Measurements from ENCODE around the gene ADGRL1. TPM values are rescaled to one million over a fixed set of nuclear protein-coding genes. Genes with fewer than 3 reads are reported as not detected.

The ADGRL1 gene
- total and polyA plus RNA-seq, 2 of the 8 experiments (the other 6 are each of a cell fraction or from before 2014, with no cell fraction given) = 95.6 to 112 TPM

DNA sequence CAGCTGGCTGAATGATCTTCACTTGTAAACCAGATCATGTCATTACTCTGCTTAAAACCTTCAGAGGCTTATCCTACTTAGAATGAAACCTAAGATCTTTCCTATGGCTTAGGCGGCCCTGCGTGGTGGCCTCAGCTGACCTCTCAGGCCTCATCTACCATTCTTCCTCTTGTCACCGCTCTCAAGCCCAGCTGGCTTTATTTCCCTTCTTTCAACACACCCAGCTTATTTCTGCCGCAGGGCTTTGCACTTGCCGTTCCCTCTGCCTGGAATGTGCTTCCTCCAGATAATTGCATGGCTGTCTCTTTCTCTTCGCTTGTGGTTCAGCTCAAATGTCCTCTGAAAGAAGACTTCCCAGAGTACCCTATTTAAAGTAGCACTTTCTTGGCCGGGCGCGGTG, 66.0 kb downstream of the ADGRL1 start (continued):
- TF ChIP-seq, protein P1, sequence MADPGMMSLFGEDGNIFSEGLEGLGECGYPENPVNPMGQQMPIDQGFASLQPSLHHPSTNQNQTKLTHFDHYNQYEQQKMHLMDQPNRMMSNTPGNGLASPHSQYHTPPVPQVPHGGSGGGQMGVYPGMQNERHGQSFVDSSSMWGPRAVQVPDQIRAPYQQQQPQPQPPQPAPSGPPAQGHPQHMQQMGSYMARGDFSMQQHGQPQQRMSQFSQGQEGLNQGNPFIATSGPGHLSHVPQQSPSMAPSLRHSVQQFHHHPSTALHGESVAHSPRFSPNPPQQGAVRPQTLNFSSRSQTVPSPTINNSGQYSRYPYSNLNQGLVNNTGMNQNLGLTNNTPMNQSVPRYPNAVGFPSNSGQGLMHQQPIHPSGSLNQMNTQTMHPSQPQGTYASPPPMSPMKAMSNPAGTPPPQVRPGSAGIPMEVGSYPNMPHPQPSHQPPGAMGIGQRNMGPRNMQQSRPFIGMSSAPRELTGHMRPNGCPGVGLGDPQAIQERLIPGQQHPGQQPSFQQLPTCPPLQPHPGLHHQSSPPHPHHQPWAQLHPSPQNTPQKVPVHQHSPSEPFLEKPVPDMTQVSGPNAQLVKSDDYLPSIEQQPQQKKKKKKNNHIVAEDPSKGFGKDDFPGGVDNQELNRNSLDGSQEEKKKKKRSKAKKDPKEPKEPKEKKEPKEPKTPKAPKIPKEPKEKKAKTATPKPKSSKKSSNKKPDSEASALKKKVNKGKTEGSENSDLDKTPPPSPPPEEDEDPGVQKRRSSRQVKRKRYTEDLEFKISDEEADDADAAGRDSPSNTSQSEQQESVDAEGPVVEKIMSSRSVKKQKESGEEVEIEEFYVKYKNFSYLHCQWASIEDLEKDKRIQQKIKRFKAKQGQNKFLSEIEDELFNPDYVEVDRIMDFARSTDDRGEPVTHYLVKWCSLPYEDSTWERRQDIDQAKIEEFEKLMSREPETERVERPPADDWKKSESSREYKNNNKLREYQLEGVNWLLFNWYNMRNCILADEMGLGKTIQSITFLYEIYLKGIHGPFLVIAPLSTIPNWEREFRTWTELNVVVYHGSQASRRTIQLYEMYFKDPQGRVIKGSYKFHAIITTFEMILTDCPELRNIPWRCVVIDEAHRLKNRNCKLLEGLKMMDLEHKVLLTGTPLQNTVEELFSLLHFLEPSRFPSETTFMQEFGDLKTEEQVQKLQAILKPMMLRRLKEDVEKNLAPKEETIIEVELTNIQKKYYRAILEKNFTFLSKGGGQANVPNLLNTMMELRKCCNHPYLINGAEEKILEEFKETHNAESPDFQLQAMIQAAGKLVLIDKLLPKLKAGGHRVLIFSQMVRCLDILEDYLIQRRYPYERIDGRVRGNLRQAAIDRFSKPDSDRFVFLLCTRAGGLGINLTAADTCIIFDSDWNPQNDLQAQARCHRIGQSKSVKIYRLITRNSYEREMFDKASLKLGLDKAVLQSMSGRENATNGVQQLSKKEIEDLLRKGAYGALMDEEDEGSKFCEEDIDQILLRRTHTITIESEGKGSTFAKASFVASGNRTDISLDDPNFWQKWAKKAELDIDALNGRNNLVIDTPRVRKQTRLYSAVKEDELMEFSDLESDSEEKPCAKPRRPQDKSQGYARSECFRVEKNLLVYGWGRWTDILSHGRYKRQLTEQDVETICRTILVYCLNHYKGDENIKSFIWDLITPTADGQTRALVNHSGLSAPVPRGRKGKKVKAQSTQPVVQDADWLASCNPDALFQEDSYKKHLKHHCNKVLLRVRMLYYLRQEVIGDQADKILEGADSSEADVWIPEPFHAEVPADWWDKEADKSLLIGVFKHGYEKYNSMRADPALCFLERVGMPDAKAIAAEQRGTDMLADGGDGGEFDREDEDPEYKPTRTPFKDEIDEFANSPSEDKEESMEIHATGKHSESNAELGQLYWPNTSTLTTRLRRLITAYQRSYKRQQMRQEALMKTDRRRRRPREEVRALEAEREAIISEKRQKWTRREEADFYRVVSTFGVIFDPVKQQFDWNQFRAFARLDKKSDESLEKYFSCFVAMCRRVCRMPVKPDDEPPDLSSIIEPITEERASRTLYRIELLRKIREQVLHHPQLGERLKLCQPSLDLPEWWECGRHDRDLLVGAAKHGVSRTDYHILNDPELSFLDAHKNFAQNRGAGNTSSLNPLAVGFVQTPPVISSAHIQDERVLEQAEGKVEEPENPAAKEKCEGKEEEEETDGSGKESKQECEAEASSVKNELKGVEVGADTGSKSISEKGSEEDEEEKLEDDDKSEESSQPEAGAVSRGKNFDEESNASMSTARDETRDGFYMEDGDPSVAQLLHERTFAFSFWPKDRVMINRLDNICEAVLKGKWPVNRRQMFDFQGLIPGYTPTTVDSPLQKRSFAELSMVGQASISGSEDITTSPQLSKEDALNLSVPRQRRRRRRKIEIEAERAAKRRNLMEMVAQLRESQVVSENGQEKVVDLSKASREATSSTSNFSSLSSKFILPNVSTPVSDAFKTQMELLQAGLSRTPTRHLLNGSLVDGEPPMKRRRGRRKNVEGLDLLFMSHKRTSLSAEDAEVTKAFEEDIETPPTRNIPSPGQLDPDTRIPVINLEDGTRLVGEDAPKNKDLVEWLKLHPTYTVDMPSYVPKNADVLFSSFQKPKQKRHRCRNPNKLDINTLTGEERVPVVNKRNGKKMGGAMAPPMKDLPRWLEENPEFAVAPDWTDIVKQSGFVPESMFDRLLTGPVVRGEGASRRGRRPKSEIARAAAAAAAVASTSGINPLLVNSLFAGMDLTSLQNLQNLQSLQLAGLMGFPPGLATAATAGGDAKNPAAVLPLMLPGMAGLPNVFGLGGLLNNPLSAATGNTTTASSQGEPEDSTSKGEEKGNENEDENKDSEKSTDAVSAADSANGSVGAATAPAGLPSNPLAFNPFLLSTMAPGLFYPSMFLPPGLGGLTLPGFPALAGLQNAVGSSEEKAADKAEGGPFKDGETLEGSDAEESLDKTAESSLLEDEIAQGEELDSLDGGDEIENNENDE (IDR thresholded peaks at IDR 0.05; ENCODE audit: insufficient replicate concordance, low read length) = no peak
- no peak for TF ChIP-seq POLR2A (IDR thresholded peaks at IDR 0.05; ENCODE audit: control extremely low read depth in 1 of 2, low read depth in 2 of 2, low read length in 2 of 2)
- no peak for TF ChIP-seq GTF2F1 (IDR thresholded peaks at IDR 0.05; ENCODE audit: borderline replicate concordance, low read depth, low read length)
- TF ChIP-seq SUZ12 (IDR thresholded peaks at IDR 0.05; ENCODE audit: low read length) = no peak
- no peak for TF ChIP-seq HDAC6 (IDR thresholded peaks at IDR 0.05; ENCODE audit: low read depth, low read length)
- TF ChIP-seq SAP30 (IDR thresholded peaks at IDR 0.05; ENCODE audit: insufficient read depth, insufficient replicate concordance, low read length) = no peak
- TF ChIP-seq POU5F1 (IDR thresholded peaks at IDR 0.05; ENCODE audit: low read depth, low read length) = no peak
- no peak for TF ChIP-seq RBBP5 (IDR thresholded peaks at IDR 0.05; ENCODE audit: borderline replicate concordance, low read depth, low read length)
- TF ChIP-seq NANOG (IDR thresholded peaks at IDR 0.05; ENCODE audit: insufficient read depth, low read depth, low read length, poor library complexity, severe bottlenecking) = no peak
- TF ChIP-seq POLR2AphosphoS5 (IDR thresholded peaks at IDR 0.05; ENCODE audit: low read depth, low read length) = no peak
- TF ChIP-seq SP1 (IDR thresholded peaks at IDR 0.05; ENCODE audit: low read depth, low read length) = no peak
